Measurements from ENCODE around the gene HEXD.

GRCh38 chr17:82452162-82452561 is 34.0 kb downstream of the HEXD start:
- TF ChIP-seq YY1 (IDR thresholded peaks at IDR 0.05; ENCODE audit: low read depth) (no peak), TEAD4 (IDR thresholded peaks at IDR 0.05) (no peak), EP300 (IDR thresholded peaks at IDR 0.05; ENCODE audit: borderline replicate concordance) (no peak), REST (IDR thresholded peaks at IDR 0.05; ENCODE audit: low read depth) (no peak), NFIC (IDR thresholded peaks at IDR 0.05) (no peak)
